ENCODE results near the gene NRM. TPM values are rescaled to one million over a fixed set of nuclear protein-coding genes. Genes with fewer than 3 reads are reported as not detected.

Gene NRM
- total and polyA plus RNA-seq, 2 of the 13 experiments (the other 11 are each of a cell fraction or from before 2014, with no cell fraction given) = 12.5 to 16.0 TPM

GRCh38 chr6:30721198-30722024, 30.6 kb upstream of the NRM start (continued):
- TF ChIP-seq ZNF280B (CRISPR knock-in tag; IDR thresholded peaks at IDR 0.05; ENCODE audit: borderline replicate concordance) = peak; percentile 79; the same call in 1 of the 2 replicates
- no peak for TF ChIP-seq ETV6 (CRISPR knock-in tag; conservative IDR thresholded peaks at IDR 0.05)
- TF ChIP-seq SMAD3 (CRISPR knock-in tag; IDR thresholded peaks at IDR 0.05) = no peak
- TF ChIP-seq ZSCAN21 (CRISPR knock-in tag; IDR thresholded peaks at IDR 0.05; ENCODE audit: borderline replicate concordance) = no peak
- TF ChIP-seq STAG1 (CRISPR knock-in tag; IDR thresholded peaks at IDR 0.05) = no peak
- no peak for TF ChIP-seq RNF2 (conservative IDR thresholded peaks at IDR 0.05; ENCODE audit: low read depth)
- peak; percentile 24; the same call in 1 of the 2 replicates for TF ChIP-seq ZBTB39 (CRISPR knock-in tag; IDR thresholded peaks at IDR 0.05)
- no peak for TF ChIP-seq REL (CRISPR knock-in tag; conservative IDR thresholded peaks at IDR 0.05)
- TF ChIP-seq NFKBIZ (CRISPR knock-in tag; IDR thresholded peaks at IDR 0.05) = peak; percentile 48; the same call in 1 of the 2 replicates
- 0 out of 2 replicates have a peak, but pooled peaks have one; percentile 37 for TF ChIP-seq ZNF709 (CRISPR knock-in tag; IDR thresholded peaks at IDR 0.05)
- TF ChIP-seq PCBP2 (optimal IDR thresholded peaks at IDR 0.05; ENCODE audit: low read depth, low read length, poor library complexity, severe bottlenecking) = no peak
- no peak for TF ChIP-seq MBNL3 (CRISPR knock-in tag; conservative IDR thresholded peaks at IDR 0.05)
- no peak for TF ChIP-seq NFIC (IDR thresholded peaks at IDR 0.05; ENCODE audit: low read length)
- TF ChIP-seq ZBTB40 (IDR thresholded peaks at IDR 0.05) = no peak
- peak; percentile 50; the same call in 1 of the 2 replicates for TF ChIP-seq ZBTB40 (CRISPR knock-in tag; IDR thresholded peaks at IDR 0.05)
- peak; percentile 63; the same call in 1 of the 2 replicates for TF ChIP-seq ERF (CRISPR knock-in tag; IDR thresholded peaks at IDR 0.05)
- no peak for TF ChIP-seq ZNF441 (CRISPR knock-in tag; IDR thresholded peaks at IDR 0.05; ENCODE audit: borderline replicate concordance)

All from HepG2 (cell line).